ENCODE data around the gene RAD21L1.

The RAD21L1 gene

GRCh38 chr20:1295276-1295930, 69.6 kb downstream of the RAD21L1 start:
- no peak for DNase-seq (ENCODE audit: low read depth in 2 of 2)

- no peak for DNase-seq (ENCODE audit: low read depth in 2 of 2)
These were observed 70.3 kb downstream of the RAD21L1 start for GRCh38 chr20:1296117-1296610.

GRCh38 chr20:1296922-1297321, 71.1 kb downstream of the RAD21L1 start:
- DNase-seq (ENCODE audit: low read depth in 2 of 2) = no peak

GRCh38 chr20:1297486-1297885, 71.6 kb downstream of the RAD21L1 start:
- no peak for DNase-seq (ENCODE audit: low read depth in 2 of 2)

- DNase-seq (ENCODE audit: low read depth in 2 of 2) = no peak
These were observed 72.3 kb downstream of the RAD21L1 start for GRCh38 chr20:1298166-1298565.

GRCh38 chr20:1298888-1299511, 73.2 kb downstream of the RAD21L1 start:
- DNase-seq (ENCODE audit: low read depth in 2 of 2) = no peak

GRCh38 chr20:1299522-1299921, 73.7 kb downstream of the RAD21L1 start:
- DNase-seq (ENCODE audit: low read depth in 2 of 2) = no peak

- no peak for DNase-seq (ENCODE audit: low read depth in 2 of 2)
These were observed 74.4 kb downstream of the RAD21L1 start for GRCh38 chr20:1300083-1300840.

GRCh38 chr20:1301031-1301529, 75.2 kb downstream of the RAD21L1 start:
- peak in 1 of 2 donors; percentile 22 for DNase-seq (ENCODE audit: low read depth in 2 of 2)

GRCh38 chr20:1302685-1303541, 77.1 kb downstream of the RAD21L1 start:
- DNase-seq (ENCODE audit: low read depth in 2 of 2) = no peak

GRCh38 chr20:1304710-1305515, 79.1 kb downstream of the RAD21L1 start:
- DNase-seq (ENCODE audit: low read depth in 2 of 2) = no peak

Data from stimulated activated CD8-positive, alpha-beta memory T cell treated with anti-CD3 and anti-CD28 coated beads, Interleukin-2, amount 100 ng/mL, for 1 hour (primary cell).